Muscle layer of duodenum (tissue), 2 donors: ENCODE results near the gene MAP3K14.

Experiments used
- H3K27ac ChIP-seq: one replicate; pipeline ENCODE4 v1.7.0; 2013; ENCODE audit warnings: mild to moderate bottlenecking, low read length
- H3K27me3 ChIP-seq: one replicate; pipeline ENCODE4 v1.7.0; 2013; ENCODE audit warnings: low read depth, mild to moderate bottlenecking, control low read depth, low read length
- H3K36me3 ChIP-seq, 2 donors: one replicate each; pipeline ENCODE4 v1.7.0; 2013; ENCODE audit warnings: low read length in 2 of 2, control low read depth in 1 of 2, mild to moderate bottlenecking in 1 of 2; ENCODE audit not compliant: insufficient read depth in 2 of 2, control insufficient read depth in 1 of 2
- H3K4me1 ChIP-seq, 2 donors: one replicate each; pipeline ENCODE4 v1.7.0; 2013; ENCODE audit warnings: low read length in 2 of 2, mild to moderate bottlenecking in 2 of 2, control low read depth in 1 of 2, moderate library complexity in 1 of 2; ENCODE audit not compliant: insufficient read depth in 2 of 2, control insufficient read depth in 1 of 2
- H3K4me3 ChIP-seq, 2 donors: one replicate each; pipeline ENCODE4 v1.7.0; 2013; ENCODE audit warnings: low read length in 2 of 2, low read depth in 1 of 2, mild to moderate bottlenecking in 1 of 2
- H3K9me3 ChIP-seq, 2 donors: one replicate each; pipeline ENCODE4 v1.7.0; 2013; ENCODE audit warnings: low read length in 2 of 2, control low read depth in 1 of 2, mild to moderate bottlenecking in 1 of 2; ENCODE audit not compliant: control insufficient read depth in 1 of 2
- donor health status: healthy.

The MAP3K14 gene

GRCh38 chr17:45222289-45222995 is 94.4 kb downstream of the MAP3K14 start:
- no peaks in the 10 kb centered on the region for H3K9me3 ChIP-seq
- peaks cover 11% of the 10 kb centered on the region in 2 donors for H3K4me1 ChIP-seq
- peak overlapping the region; percentile 47 to 70 for H3K4me3 ChIP-seq
- H3K36me3 ChIP-seq, result no peaks in the 10 kb centered on the region
- no peaks in the 10 kb centered on the region for H3K27me3 ChIP-seq
- H3K27ac ChIP-seq, result peak overlapping the region; percentile 69

- Histone ChIP-seq H3K36me3 (no peaks in the 10 kb centered on the region), H3K9me3 (no peaks in the 10 kb centered on the region), H3K4me3 (peak overlapping the region in 1 of 2 donors; percentile 70), H3K27ac (no peak overlapping the region), H3K4me1 (peaks cover 7 to 11% of the 10 kb centered on the region in 2 donors), H3K27me3 (no peaks in the 10 kb centered on the region)
These were observed 94.9 kb downstream of the MAP3K14 start for GRCh38 chr17:45222014-45222288.

- Histone ChIP-seq H3K27ac (no peak within 1 kb of the TSS), H3K4me1 (peaks cover 3 to 11% of the 10 kb centered on the region in 2 donors), H3K9me3 (no peaks in the 10 kb centered on the region), H3K36me3 (no peaks in the 10 kb centered on the region), H3K4me3 (peak within 1 kb of the TSS; percentile 56 to 70), H3K27me3 (no peaks in the 10 kb centered on the region)
These were observed 95.5 kb downstream of the MAP3K14 start, which contains the start of gene FMNL1 for GRCh38 chr17:45221081-45222013. Gene FMNL1 (plus strand): TSS chr17:45221885. CDS start chr17:45222125, 240 bp downstream.

GRCh38 chr17:45220079-45220478 is 96.7 kb downstream of the MAP3K14 start:
- H3K27ac ChIP-seq, result no peak overlapping the region
- H3K36me3 ChIP-seq, result no peaks in the 10 kb centered on the region
- no peaks in the 10 kb centered on the region for H3K27me3 ChIP-seq
- H3K4me1 ChIP-seq, result peaks cover 3 to 6% of the 10 kb centered on the region in 2 donors
- no peaks in the 10 kb centered on the region for H3K9me3 ChIP-seq
- no peak overlapping the region for H3K4me3 ChIP-seq

GRCh38 chr17:45218895-45219661 is 97.7 kb downstream of the MAP3K14 start:
- no peak overlapping the region for H3K4me3 ChIP-seq

More at GRCh38 chr17:45218895-45219661, 97.7 kb downstream of the MAP3K14 start:
- Histone ChIP-seq H3K27ac (no peak overlapping the region), H3K27me3 (no peaks in the 10 kb centered on the region), H3K4me1 (peaks cover 0 to 6% of the 10 kb centered on the region in 2 donors), H3K36me3 (no peaks in the 10 kb centered on the region), H3K9me3 (no peaks in the 10 kb centered on the region)
